ENCODE results near the gene FHIT. TPM values are rescaled to one million over a fixed set of nuclear protein-coding genes. Genes with fewer than 3 reads are reported as not detected.

Gene FHIT
- total and polyA plus RNA-seq, 2 experiments from 2014 or later = 9.7 to 16.2 TPM

DNA sequence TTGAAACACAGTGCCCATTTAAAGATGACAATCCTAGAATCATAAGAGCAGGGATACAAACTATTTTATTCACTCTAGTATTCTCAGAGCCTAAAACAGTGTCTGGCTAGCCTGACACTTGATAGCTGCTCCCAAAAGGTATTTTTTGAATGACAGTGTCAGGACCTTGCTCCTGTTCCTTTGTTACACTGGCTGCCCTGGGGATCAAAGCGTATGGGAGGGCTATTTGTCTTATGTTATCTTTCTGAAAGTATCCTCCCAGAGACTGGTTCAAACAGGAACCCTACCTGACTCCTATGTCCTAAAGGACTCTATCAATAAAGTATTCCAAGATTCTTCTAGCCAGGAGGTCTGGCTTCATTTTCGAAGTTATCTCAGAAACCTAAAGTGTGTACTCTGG, 621.4 kb downstream of the FHIT start:
- 48% methylated on average over 2 of the region's 2 CpGs for WGBS (ENCODE audit: low lambda C conversion rate, missing lambda C conversion rate)
- DNase-seq (ENCODE audit: low spot score) = no peak
- Histone ChIP-seq H3K4me1 (ENCODE audit: insufficient read depth) (no peaks in the 10 kb centered on the region), H3K36me3 (replicated peaks; ENCODE audit: insufficient read depth, low read depth) (no peaks in the 10 kb centered on the region), H2AFZ (no peak overlapping the region), H3K27ac (no peak overlapping the region), H3K9me2 (replicated peaks; ENCODE audit: insufficient read depth) (no peaks in the 10 kb centered on the region), H3K27me3 (no peaks in the 10 kb centered on the region), H3K79me2 (no peaks in the 10 kb centered on the region), H3K4me2 (no peak overlapping the region), H3K4me3 (no peak overlapping the region), H3K9me3 (ENCODE audit: low read depth) (no peaks in the 10 kb centered on the region), H4K20me1 (ENCODE audit: insufficient read depth, poor library complexity, severe bottlenecking) (no peaks in the 10 kb centered on the region)
- TF ChIP-seq, protein P1, sequence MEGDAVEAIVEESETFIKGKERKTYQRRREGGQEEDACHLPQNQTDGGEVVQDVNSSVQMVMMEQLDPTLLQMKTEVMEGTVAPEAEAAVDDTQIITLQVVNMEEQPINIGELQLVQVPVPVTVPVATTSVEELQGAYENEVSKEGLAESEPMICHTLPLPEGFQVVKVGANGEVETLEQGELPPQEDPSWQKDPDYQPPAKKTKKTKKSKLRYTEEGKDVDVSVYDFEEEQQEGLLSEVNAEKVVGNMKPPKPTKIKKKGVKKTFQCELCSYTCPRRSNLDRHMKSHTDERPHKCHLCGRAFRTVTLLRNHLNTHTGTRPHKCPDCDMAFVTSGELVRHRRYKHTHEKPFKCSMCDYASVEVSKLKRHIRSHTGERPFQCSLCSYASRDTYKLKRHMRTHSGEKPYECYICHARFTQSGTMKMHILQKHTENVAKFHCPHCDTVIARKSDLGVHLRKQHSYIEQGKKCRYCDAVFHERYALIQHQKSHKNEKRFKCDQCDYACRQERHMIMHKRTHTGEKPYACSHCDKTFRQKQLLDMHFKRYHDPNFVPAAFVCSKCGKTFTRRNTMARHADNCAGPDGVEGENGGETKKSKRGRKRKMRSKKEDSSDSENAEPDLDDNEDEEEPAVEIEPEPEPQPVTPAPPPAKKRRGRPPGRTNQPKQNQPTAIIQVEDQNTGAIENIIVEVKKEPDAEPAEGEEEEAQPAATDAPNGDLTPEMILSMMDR (IDR thresholded peaks at IDR 0.05; ENCODE audit: poor library complexity) = no peak
- TF ChIP-seq EZH2phosphoT487 (IDR thresholded peaks at IDR 0.05; ENCODE audit: low read depth, severe bottlenecking, unreplicated experiment) (no peak), EZH2 (IDR thresholded peaks at IDR 0.05; ENCODE audit: borderline replicate concordance) (no peak)

DNA sequence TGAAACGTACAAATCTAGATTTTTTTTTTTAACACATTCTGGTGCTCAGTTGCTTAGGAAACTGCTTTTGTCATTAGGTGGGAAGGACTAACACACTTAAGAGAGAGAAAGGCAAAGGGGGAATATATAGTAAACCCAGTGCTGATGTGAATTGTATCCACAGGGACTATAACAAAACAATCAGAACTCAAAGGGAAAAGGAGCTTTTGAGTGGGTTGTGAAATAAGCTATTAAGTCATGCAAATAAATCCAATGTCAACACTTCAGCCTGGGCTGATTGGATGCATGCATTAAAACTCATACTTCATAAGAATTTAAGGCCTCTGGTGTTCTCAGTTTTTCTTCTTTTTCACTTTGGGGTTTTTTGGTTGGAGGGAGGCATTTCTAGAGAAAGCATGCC, 628.9 kb downstream of the FHIT start:
- Histone ChIP-seq H3K79me2 (no peaks in the 10 kb centered on the region), H3K4me2 (no peak overlapping the region)

DNA sequence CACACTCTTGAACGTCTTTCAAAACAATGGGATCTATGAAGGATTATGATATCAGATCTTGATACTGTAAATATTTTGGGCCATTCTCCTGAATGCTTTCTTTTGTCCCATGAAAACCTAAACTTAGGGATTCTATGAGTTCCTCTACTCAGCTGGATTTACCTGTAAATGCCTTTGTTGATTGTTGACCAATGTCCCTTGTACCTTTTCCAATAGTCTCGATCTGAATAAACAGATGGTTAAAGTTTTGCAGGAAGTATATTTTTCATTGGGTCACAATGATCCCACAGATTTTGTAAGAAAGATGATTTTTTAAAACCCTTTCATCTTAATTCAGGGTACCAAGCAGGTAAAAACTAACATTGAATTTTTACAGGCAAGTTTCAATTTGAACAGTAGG, 634.1 kb downstream of the FHIT start:
- 74% methylated on average over 2 of the region's 2 CpGs for WGBS (ENCODE audit: low lambda C conversion rate, missing lambda C conversion rate)
- Histone ChIP-seq H2AFZ (no peak overlapping the region), H3K27me3 (no peaks in the 10 kb centered on the region), H3K36me3 (replicated peaks; ENCODE audit: insufficient read depth, low read depth) (no peaks in the 10 kb centered on the region), H3K4me2 (no peak overlapping the region), H3K4me3 (no peak overlapping the region), H3K79me2 (no peaks in the 10 kb centered on the region), H4K20me1 (ENCODE audit: insufficient read depth, poor library complexity, severe bottlenecking) (no peaks in the 10 kb centered on the region), H3K9me2 (replicated peaks; ENCODE audit: insufficient read depth) (no peaks in the 10 kb centered on the region), H3K27ac (no peak overlapping the region), H3K4me1 (ENCODE audit: insufficient read depth) (no peaks in the 10 kb centered on the region), H3K9me3 (ENCODE audit: low read depth) (no peaks in the 10 kb centered on the region)
- TF ChIP-seq, protein P1 (IDR thresholded peaks at IDR 0.05; ENCODE audit: poor library complexity) = no peak
- TF ChIP-seq EZH2phosphoT487 (IDR thresholded peaks at IDR 0.05; ENCODE audit: low read depth, severe bottlenecking, unreplicated experiment) = no peak
- TF ChIP-seq EZH2 (IDR thresholded peaks at IDR 0.05; ENCODE audit: borderline replicate concordance) = no peak
- DNase-seq (ENCODE audit: low spot score) = no peak

More for the DNA sequence above, 628.9 kb downstream of the FHIT start:
- Histone ChIP-seq H3K9me2 (replicated peaks; ENCODE audit: insufficient read depth) (no peaks in the 10 kb centered on the region), H3K27ac (no peak overlapping the region), H3K4me3 (no peak overlapping the region), H3K27me3 (no peaks in the 10 kb centered on the region), H2AFZ (no peak overlapping the region), H4K20me1 (ENCODE audit: insufficient read depth, poor library complexity, severe bottlenecking) (no peaks in the 10 kb centered on the region), H3K4me1 (ENCODE audit: insufficient read depth) (no peaks in the 10 kb centered on the region), H3K9me3 (ENCODE audit: low read depth) (no peaks in the 10 kb centered on the region), H3K36me3 (replicated peaks; ENCODE audit: insufficient read depth, low read depth) (no peaks in the 10 kb centered on the region)
- TF ChIP-seq EZH2phosphoT487 (IDR thresholded peaks at IDR 0.05; ENCODE audit: low read depth, severe bottlenecking, unreplicated experiment) (no peak), EZH2 (IDR thresholded peaks at IDR 0.05; ENCODE audit: borderline replicate concordance) (no peak)
- TF ChIP-seq, protein P1 (IDR thresholded peaks at IDR 0.05; ENCODE audit: poor library complexity) = no peak
- no peak for DNase-seq (ENCODE audit: low spot score)
- WGBS (ENCODE audit: low lambda C conversion rate, missing lambda C conversion rate) = 50% methylated on average over 1 of the region's 1 CpG

All from hepatocyte (in vitro differentiated cells).